HepG2 (cell line): ENCODE results near the gene ZMYND10. TPM values are rescaled to one million over a fixed set of nuclear protein-coding genes. Genes with fewer than 3 reads are reported as not detected.
A peak's percentile ranks its signal among the peaks of the same experiment; 100 is the strongest.

Experiments
- ATAC-seq: fragments of 200-7000 bp; cut with Tn5 transposase; 3 replicates; pipeline ENCODE4 v1.9.1; 2020; ENCODE audit warnings: mild to moderate bottlenecking, moderate library complexity
- BruUV-seq: library from RNA; stranded (reverse); fragments of 400-500 nt; replicated peaks from 2 replicates; lab custom pipeline; 2021; lab: Mats Ljungman, UMichigan
- CTCF ChIA-PET: fragments of 300-600 bp; formaldehyde crosslinking; extraction: SDS; loops from one replicate; lab custom pipeline; 2021; ENCODE audit warnings: low total read pairs, inconsistent platforms, low intra/inter-chr PET ratio; lab: Yijun Ruan, JAX
- POLR2A ChIA-PET: fragments of 350-600 bp; sonication (Branson Sonifier 250); formaldehyde crosslinking; loops from one replicate; lab custom pipeline; 2020; ENCODE audit warnings: antibody characterized with exemption, inconsistent platforms; lab: Yijun Ruan, JAX
- DNase-seq: peaks from one replicate; pipeline ENCODE4 v3.0.0-alpha.2; 2015; ENCODE audit warnings: low spot score
- FAIRE-seq: peaks from 3 replicates; lab custom pipeline; 2011; peaks lifted over from hg19 to GRCh38; lab: Jason Lieb, UNC
- H2AFZ ChIP-seq: one replicate; pipeline ENCODE4 v1.6.1; 2011; ENCODE audit warnings: low read length, inconsistent platforms
- H3K27ac ChIP-seq: fragments of 300-600 bp; 3 replicates; pipeline ENCODE4 v1.8.0; 2011; ENCODE audit warnings: mixed run types, mild to moderate bottlenecking, mixed read lengths, low read length, inconsistent platforms; ENCODE audit not compliant: insufficient read depth; ENCODE audit errors: extremely low read length
- H3K27me3 ChIP-seq, 2 experiments: fragments of 200-600 bp in 1 of 2; 2 replicates in 1 of 2; 3 replicates in 1 of 2; pipeline versions ENCODE4 v1.6.0 to v1.8.0; 2011; ENCODE audit warnings: low read length in 2 of 2, mild to moderate bottlenecking in 2 of 2, moderate library complexity in 2 of 2, inconsistent platforms in 1 of 2; ENCODE audit not compliant: insufficient read depth in 2 of 2, control insufficient read depth in 1 of 2
- H3K36me3 ChIP-seq, 2 experiments: fragments of 200-600 bp in 1 of 2; replicated peaks in 1 of 2; 2 replicates in 1 of 2; 3 replicates in 1 of 2; pipeline versions ENCODE4 v1.5.1 to v1.8.0; 2011; ENCODE audit warnings: low read length in 2 of 2, inconsistent platforms in 1 of 2; ENCODE audit not compliant: insufficient read depth in 2 of 2, control insufficient read depth in 1 of 2
- H3K4me1 ChIP-seq: 2 replicates; pipeline ENCODE4 v1.5.1; 2012; ENCODE audit warnings: low read length, inconsistent platforms; ENCODE audit not compliant: insufficient read depth
- H3K4me2 ChIP-seq: 2 replicates; pipeline ENCODE4 v1.6.0; 2011; ENCODE audit warnings: low read depth, low read length, inconsistent platforms
- H3K4me3 ChIP-seq, 3 experiments: fragments of 200-600 bp in 1 of 3; sonication (generic), shearing (Covaris generic) in 1 of 3; replicated peaks in 1 of 3; 2 replicates each; pipeline ENCODE4 v1.5.1; 2011 to 2016; ENCODE audit warnings: low read length in 3 of 3, inconsistent platforms in 2 of 3, low read depth in 2 of 3, mild to moderate bottlenecking in 2 of 3, control low read depth in 1 of 3, mixed read lengths in 1 of 3; ENCODE audit not compliant: insufficient read depth in 1 of 3
- H3K79me2 ChIP-seq: one replicate; pipeline ENCODE4 v1.6.1; 2011; ENCODE audit warnings: low read length, inconsistent platforms; ENCODE audit not compliant: insufficient read depth
- H3K9ac ChIP-seq: 2 replicates; pipeline ENCODE4 v1.6.0; 2011; ENCODE audit warnings: mild to moderate bottlenecking, low read depth, low read length, inconsistent platforms; ENCODE audit not compliant: insufficient read depth
- H3K9me3 ChIP-seq: 2 replicates; pipeline ENCODE4 v1.5.1; 2012; ENCODE audit warnings: mild to moderate bottlenecking, low read length
- H4K20me1 ChIP-seq: 2 replicates; pipeline ENCODE4 v1.6.0; 2011; ENCODE audit warnings: inconsistent platforms, mild to moderate bottlenecking, low read length, moderate library complexity; ENCODE audit not compliant: insufficient read depth
- AKNA ChIP-seq: sonication (generic); formaldehyde crosslinking; IDR thresholded peaks from 2 replicates; pipeline ENCODE4 v1.4.0; 2020; ENCODE audit warnings: missing genetic modification reagents, borderline replicate concordance
- EHMT2 ChIP-seq: fragments of 200-600 bp; sonication (generic); IDR thresholded peaks from 2 replicates; pipeline ENCODE4 v1.7.0; 2017; ENCODE audit warnings: antibody characterized with exemption, low read depth, low read length, borderline replicate concordance
- GRHL1 ChIP-seq: sonication (generic); formaldehyde crosslinking; conservative IDR thresholded peaks from 2 replicates; pipeline ENCODE4 v1.8.0; 2022; ENCODE audit warnings: missing genetic modification reagents
- KMT2A ChIP-seq: sonication (generic); formaldehyde crosslinking; IDR thresholded peaks from 2 replicates; pipeline ENCODE4 v1.4.0; 2020; ENCODE audit warnings: missing genetic modification reagents
- NR2F1 ChIP-seq, 2 experiments: fragments of 450-650 bp in 1 of 2; formaldehyde crosslinking in 1 of 2; IDR thresholded peaks; 2 replicates each; pipeline versions ENCODE4 v1.5.0 to v1.6.1; 2016 to 2020; ENCODE audit warnings: mild to moderate bottlenecking in 1 of 2, missing compliant biosample characterization in 1 of 2, missing genetic modification reagents in 1 of 2, moderate library complexity in 1 of 2
- ZMAT3 ChIP-seq: sonication (generic); formaldehyde crosslinking; conservative IDR thresholded peaks from 2 replicates; pipeline ENCODE4 v1.7.0; 2021; ENCODE audit warnings: missing genetic modification reagents
- ZNF18 ChIP-seq: sonication (generic); formaldehyde crosslinking; IDR thresholded peaks from 2 replicates; pipeline ENCODE4 v1.8.0; 2022; ENCODE audit warnings: mild to moderate bottlenecking, missing genetic modification reagents; ENCODE audit not compliant: insufficient replicate concordance
- ZNF441 ChIP-seq: sonication (generic); formaldehyde crosslinking; IDR thresholded peaks from 2 replicates; pipeline ENCODE4 v1.7.0; 2021; ENCODE audit warnings: missing genetic modification reagents, borderline replicate concordance
- ZNF510 ChIP-seq: sonication (generic); formaldehyde crosslinking; IDR thresholded peaks from 2 replicates; pipeline ENCODE4 v1.4.0; 2020; ENCODE audit warnings: low read depth, mild to moderate bottlenecking, missing genetic modification reagents
- ZNF768 ChIP-seq: sonication (generic); formaldehyde crosslinking; IDR thresholded peaks from 2 replicates; pipeline ENCODE4 v1.4.0; 2020; ENCODE audit warnings: missing genetic modification reagents
- WGBS: methylation state at CpG from one replicate; pipeline ENCODE4 v1.1.6; 2017; ENCODE audit warnings: low lambda C conversion rate; 5-methylcytosine and 5-hydroxymethylcytosine counted together
- in situ Hi-C: cut with HindIII; loops from 2 replicates; pipeline ENCODE4 v1.10.0; 2017; ENCODE audit warnings: low pct_unique_long_range_greater_than_20kb; ENCODE audit not compliant: extremely low pct_ligation_motif_present
- intact Hi-C: fragments of 100-400 bp; cut with micrococcal nuclease; formaldehyde crosslinking; loops from one replicate; pipeline ENCODE4 v1.10.0; 2022; ENCODE audit not compliant: unreplicated experiment
- polyA plus RNA-seq, 8 experiments: library from polyadenylated mRNA; depleted of rRNA in 3 of 8; stranded (reverse) in 7 of 8; unstranded in 1 of 8; fragments of >200 nt; fragmentation: Illumina TruSeq in 4 of 8; extraction: Trizol in 4 of 8; gene quantifications; 2 replicates each; pipeline versions ENCODE4 v1.2.1 to v1.2.3, GENCODE V29; 2011 to 2016; ENCODE audit warnings: low read depth in 4 of 8, missing spikeins in 1 of 8, mixed read lengths in 1 of 8; ENCODE audit not compliant: insufficient read depth in 1 of 8
- total RNA-seq, 5 experiments: library from RNA; depleted of rRNA; stranded (reverse); fragments of >200 nt; fragmentation: Illumina TruSeq; extraction: Trizol; gene quantifications; 2 replicates each; pipeline ENCODE4 v1.2.3, GENCODE V29; 2016; ENCODE audit warnings: low read depth in 1 of 5
- TF ChIP-seq, protein P1 (sequence below): sonication (generic); formaldehyde crosslinking; IDR thresholded peaks from 2 replicates; pipeline ENCODE4 v1.8.0; 2022; ENCODE audit warnings: mild to moderate bottlenecking, missing genetic modification reagents, borderline replicate concordance
- TF ChIP-seq, protein P2 (sequence below): sonication (generic); formaldehyde crosslinking; IDR thresholded peaks from 2 replicates; pipeline ENCODE4 v1.5.0; 2020; ENCODE audit warnings: mild to moderate bottlenecking, missing genetic modification reagents, moderate library complexity

Gene ZMYND10
- total and polyA plus RNA-seq, 2 of the 13 experiments (the other 11 are each of a cell fraction or from before 2014, with no cell fraction given): 0.60 to 0.74 TPM

- H4K20me1 ChIP-seq: no peaks in the 10 kb centered on the region
- ChIA-PET POLR2A (interaction anchor here (1.3 to 3.5 kb wide), 11 partner anchors 10 to 125 kb away, joined by 3 to 66 read pairs (median 10); partner anchors contain the start of genes HYAL1, HYAL3, IFRD2 and NAA80), CTCF (no interaction called here)
- peak overlapping the region; percentile 96 for H3K9ac ChIP-seq
- intact Hi-C loops: no loop called here
- peaks cover 17 to 38% of the 10 kb centered on the region in 2 experiments for H3K36me3 ChIP-seq
- H3K27me3 ChIP-seq: no peaks in the 10 kb centered on the region
- H3K4me3 ChIP-seq: peak overlapping the region; percentile 79 to 95 (median 92)
- ATAC-seq (no peak), FAIRE-seq (no peak), DNase-seq (no peak)
- H3K79me2 ChIP-seq: peaks cover 16% of the 10 kb centered on the region
- H3K4me2 ChIP-seq: peak overlapping the region; percentile 84
- no CpG with 5 or more reads among the region's 4 CpGs for WGBS
- in situ Hi-C loops: no loop called here
- no peak overlapping the region for H2AFZ ChIP-seq
- no TSS peak for BruUV-seq
- no peaks in the 10 kb centered on the region for H3K9me3 ChIP-seq
- peaks cover 57% of the 10 kb centered on the region for H3K4me1 ChIP-seq
- peak overlapping the region; percentile 67 for H3K27ac ChIP-seq
- TF ChIP-seq EHMT2: no peak
- TF ChIP-seq ZNF510 (CRISPR knock-in tag): no peak
- TF ChIP-seq ZNF18: no peak
- TF ChIP-seq ZNF441 (CRISPR knock-in tag): no peak
- TF ChIP-seq ZMAT3 (CRISPR knock-in tag): no peak
- TF ChIP-seq, protein P1, sequence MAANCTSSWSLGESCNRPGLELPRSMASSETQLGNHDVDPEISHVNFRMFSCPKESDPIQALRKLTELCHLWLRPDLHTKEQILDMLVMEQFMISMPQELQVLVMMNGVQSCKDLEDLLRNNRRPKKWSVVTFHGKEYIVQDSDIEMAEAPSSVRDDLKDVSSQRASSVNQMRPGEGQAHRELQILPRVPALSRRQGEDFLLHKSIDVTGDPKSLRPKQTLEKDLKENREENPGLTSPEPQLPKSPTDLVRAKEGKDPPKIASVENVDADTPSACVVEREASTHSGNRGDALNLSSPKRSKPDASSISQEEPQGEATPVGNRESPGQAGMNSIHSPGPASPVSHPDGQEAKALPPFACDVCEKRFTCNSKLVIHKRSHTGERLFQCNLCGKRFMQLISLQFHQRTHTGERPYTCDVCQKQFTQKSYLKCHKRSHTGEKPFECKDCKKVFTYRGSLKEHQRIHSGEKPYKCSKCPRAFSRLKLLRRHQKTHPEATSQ (CRISPR knock-in tag): no peak
- TF ChIP-seq GRHL1 (CRISPR knock-in tag): no peak
- no peak for TF ChIP-seq KMT2A (CRISPR knock-in tag)
- TF ChIP-seq ZNF768 (CRISPR knock-in tag): no peak
- TF ChIP-seq, protein P2, sequence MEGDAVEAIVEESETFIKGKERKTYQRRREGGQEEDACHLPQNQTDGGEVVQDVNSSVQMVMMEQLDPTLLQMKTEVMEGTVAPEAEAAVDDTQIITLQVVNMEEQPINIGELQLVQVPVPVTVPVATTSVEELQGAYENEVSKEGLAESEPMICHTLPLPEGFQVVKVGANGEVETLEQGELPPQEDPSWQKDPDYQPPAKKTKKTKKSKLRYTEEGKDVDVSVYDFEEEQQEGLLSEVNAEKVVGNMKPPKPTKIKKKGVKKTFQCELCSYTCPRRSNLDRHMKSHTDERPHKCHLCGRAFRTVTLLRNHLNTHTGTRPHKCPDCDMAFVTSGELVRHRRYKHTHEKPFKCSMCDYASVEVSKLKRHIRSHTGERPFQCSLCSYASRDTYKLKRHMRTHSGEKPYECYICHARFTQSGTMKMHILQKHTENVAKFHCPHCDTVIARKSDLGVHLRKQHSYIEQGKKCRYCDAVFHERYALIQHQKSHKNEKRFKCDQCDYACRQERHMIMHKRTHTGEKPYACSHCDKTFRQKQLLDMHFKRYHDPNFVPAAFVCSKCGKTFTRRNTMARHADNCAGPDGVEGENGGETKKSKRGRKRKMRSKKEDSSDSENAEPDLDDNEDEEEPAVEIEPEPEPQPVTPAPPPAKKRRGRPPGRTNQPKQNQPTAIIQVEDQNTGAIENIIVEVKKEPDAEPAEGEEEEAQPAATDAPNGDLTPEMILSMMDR (CRISPR knock-in tag): no peak
- no peak for TF ChIP-seq NR2F1 (CRISPR knock-in tag; IDR thresholded peaks at IDR 0.05)
- no peak for TF ChIP-seq AKNA (CRISPR knock-in tag)
Observed at GRCh38 chr3:50327129-50327528, 18.4 kb downstream of the ZMYND10 start.
